Measurements from ENCODE around the gene PCBP1.

Gene PCBP1

DNA sequence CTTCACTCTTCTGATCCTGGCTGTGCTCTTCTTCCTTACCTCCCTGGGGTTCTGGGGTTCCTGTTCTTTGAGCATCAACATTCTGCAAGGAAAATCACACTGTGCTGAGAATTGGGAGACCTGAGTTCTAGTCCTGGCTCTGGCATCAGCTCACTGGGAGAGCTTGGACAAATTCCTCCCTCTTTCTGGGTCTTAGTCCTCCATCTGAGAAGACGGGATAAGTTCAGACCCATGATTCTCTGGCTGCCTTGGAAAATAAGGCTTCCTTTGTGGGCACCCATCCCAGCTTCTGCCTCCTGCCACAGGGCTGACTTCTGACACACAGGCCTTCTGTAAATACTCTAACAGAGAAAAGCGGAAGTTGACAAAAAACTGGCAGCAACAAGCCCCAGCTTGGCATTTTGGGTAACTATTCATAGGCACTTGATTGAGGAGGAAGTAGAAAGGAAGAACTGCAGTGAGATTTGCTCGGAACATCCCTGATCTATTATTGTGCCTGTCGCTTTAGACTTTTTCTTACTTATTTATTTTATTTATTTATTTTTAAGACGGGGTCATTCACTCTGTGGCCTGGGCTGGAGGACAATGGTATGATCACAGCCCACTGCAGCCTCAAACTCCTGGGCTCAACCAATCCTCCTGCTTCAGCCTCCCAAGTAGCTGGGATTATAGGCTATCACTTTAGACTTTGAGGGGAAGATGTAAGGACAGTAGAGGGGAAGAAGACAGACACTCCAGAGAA, 7.9 kb downstream of the PCBP1 start:
- Histone ChIP-seq H3K9me3 (ENCODE audit: control insufficient read depth, insufficient read depth, low read length) (no peaks in the 10 kb centered on the region), H3K4me2 (ENCODE audit: low read length) (peak overlapping the region; percentile 57), H4K20me1 (ENCODE audit: control insufficient read depth, insufficient read depth, low read depth, low read length) (no peaks in the 10 kb centered on the region), H3K9me2 (replicated peaks; ENCODE audit: control insufficient read depth, low read length) (no peaks in the 10 kb centered on the region), H3K4me1 (ENCODE audit: control insufficient read depth, low read length) (peaks cover 49% of the 10 kb centered on the region), H3K4me3 (ENCODE audit: low read length) (peak overlapping the region; percentile 42), H3F3A (ENCODE audit: control insufficient read depth, insufficient read depth) (peaks cover 37% of the 10 kb centered on the region), H3K79me2 (ENCODE audit: control insufficient read depth, low read length) (peaks cover under 1% of the 10 kb centered on the region; the same call in 1 of the 2 replicates), H3K27me3 (ENCODE audit: control insufficient read depth, low read length) (no peaks in the 10 kb centered on the region), H3K36me3 (ENCODE audit: control insufficient read depth, low read length) (peaks cover 4% of the 10 kb centered on the region), H3K27ac (ENCODE audit: low read depth, low read length) (peak overlapping the region; percentile 48)
- TF ChIP-seq, protein P1, sequence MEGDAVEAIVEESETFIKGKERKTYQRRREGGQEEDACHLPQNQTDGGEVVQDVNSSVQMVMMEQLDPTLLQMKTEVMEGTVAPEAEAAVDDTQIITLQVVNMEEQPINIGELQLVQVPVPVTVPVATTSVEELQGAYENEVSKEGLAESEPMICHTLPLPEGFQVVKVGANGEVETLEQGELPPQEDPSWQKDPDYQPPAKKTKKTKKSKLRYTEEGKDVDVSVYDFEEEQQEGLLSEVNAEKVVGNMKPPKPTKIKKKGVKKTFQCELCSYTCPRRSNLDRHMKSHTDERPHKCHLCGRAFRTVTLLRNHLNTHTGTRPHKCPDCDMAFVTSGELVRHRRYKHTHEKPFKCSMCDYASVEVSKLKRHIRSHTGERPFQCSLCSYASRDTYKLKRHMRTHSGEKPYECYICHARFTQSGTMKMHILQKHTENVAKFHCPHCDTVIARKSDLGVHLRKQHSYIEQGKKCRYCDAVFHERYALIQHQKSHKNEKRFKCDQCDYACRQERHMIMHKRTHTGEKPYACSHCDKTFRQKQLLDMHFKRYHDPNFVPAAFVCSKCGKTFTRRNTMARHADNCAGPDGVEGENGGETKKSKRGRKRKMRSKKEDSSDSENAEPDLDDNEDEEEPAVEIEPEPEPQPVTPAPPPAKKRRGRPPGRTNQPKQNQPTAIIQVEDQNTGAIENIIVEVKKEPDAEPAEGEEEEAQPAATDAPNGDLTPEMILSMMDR (IDR thresholded peaks at IDR 0.05; ENCODE audit: low read depth, low read length, poor library complexity, severe bottlenecking) = no peak
- no peak for TF ChIP-seq EZH2phosphoT487 (IDR thresholded peaks at IDR 0.05; ENCODE audit: borderline replicate concordance, low read length)

DNA sequence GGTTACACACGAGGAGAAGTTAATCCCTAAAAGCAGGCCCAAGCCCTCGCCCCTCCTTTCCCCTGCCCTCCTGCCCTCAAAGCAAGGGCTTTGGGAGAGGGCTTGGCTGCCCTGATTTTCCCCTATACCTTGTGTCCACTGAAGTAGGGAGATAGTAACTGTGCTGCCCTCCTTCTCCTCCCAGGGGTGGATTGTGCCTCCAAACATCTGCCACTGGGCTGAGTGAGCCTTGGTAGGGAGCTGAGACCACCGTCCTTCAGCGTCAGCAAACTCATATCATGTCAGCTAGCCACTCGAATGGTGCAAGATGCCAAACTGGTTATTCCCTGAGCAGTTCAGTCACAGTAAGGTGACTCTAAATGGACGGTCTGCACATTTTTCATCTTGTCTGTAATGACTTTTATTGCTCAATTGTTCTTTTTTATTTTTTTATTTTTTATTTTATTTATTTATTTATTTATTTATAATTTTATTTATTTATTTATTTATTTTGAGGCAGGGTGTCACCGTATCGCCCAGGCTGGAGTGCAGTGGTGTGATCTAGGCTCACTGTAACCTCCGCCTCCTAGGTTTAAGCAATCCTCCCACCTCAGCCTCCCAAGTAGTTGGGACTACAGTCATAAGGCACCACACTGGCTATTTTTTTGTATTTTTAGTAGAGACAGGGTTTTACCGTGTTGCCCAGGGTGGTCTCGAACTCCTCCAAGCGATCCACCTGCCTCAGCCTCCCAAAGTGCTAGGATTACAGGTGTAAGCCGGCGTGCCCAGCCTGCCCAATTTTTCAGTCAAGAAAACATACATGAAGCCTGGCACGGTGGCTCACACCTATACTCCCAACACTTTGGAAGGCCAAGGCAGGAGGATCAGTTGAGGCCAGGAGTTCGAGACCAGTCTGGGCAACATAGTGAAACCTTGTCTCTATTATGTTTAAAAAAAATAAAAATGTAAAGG, 8.7 kb downstream of the PCBP1 start:
- no peaks in the 10 kb centered on the region for H3K36me3 ChIP-seq (ENCODE audit: control insufficient read depth, low read length)
- H3K27ac ChIP-seq (ENCODE audit: low read depth, low read length) = peak overlapping the region; percentile 48
- H3K9me2 ChIP-seq (replicated peaks; ENCODE audit: control insufficient read depth, low read length) = no peaks in the 10 kb centered on the region
- peaks cover 41% of the 10 kb centered on the region for H3K4me1 ChIP-seq (ENCODE audit: control insufficient read depth, low read length)
- TF ChIP-seq EZH2phosphoT487 (IDR thresholded peaks at IDR 0.05; ENCODE audit: borderline replicate concordance, low read length) = no peak
- TF ChIP-seq, protein P1 (IDR thresholded peaks at IDR 0.05; ENCODE audit: low read depth, low read length, poor library complexity, severe bottlenecking) = no peak
- peak overlapping the region; percentile 57 for H3K4me2 ChIP-seq (ENCODE audit: low read length)
- no peaks in the 10 kb centered on the region for H3K27me3 ChIP-seq (ENCODE audit: control insufficient read depth, low read length)
- H3F3A ChIP-seq (ENCODE audit: control insufficient read depth, insufficient read depth) = peaks cover 31% of the 10 kb centered on the region
- no peaks in the 10 kb centered on the region for H4K20me1 ChIP-seq (ENCODE audit: control insufficient read depth, insufficient read depth, low read depth, low read length)
- H3K4me3 ChIP-seq (ENCODE audit: low read length) = peak overlapping the region; percentile 19; the same call in 1 of the 2 replicates
- no peaks in the 10 kb centered on the region for H3K79me2 ChIP-seq (ENCODE audit: control insufficient read depth, low read length)
- H3K9me3 ChIP-seq (ENCODE audit: control insufficient read depth, insufficient read depth, low read length) = no peaks in the 10 kb centered on the region

DNA sequence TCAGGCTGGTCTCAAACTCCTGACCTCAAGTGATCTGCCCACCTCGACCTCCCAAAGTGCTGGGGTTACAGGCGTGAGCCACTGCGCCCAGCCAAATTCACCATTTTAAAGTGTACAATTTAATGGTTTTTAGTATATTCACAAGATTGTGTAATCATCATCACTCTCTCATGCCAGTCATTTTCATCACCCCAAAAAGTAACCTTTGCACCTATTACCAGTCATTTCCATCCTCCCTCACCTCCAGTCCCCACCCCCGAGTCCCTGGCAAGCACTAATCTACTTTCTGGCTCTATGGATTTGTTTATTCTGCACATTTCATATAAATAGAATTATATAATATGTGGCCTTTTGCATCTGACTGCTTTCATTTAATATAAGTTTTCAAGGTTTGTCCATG, 10.8 kb downstream of the PCBP1 start:
- H3K9me2 ChIP-seq (replicated peaks; ENCODE audit: control insufficient read depth, low read length) = no peaks in the 10 kb centered on the region
- H3K4me1 ChIP-seq (ENCODE audit: control insufficient read depth, low read length) = peaks cover 39% of the 10 kb centered on the region
- no peaks in the 10 kb centered on the region for H3K27me3 ChIP-seq (ENCODE audit: control insufficient read depth, low read length)
- no peaks in the 10 kb centered on the region for H3K9me3 ChIP-seq (ENCODE audit: control insufficient read depth, insufficient read depth, low read length)
- H3K4me2 ChIP-seq (ENCODE audit: low read length) = no peak overlapping the region
- no peak overlapping the region for H3K27ac ChIP-seq (ENCODE audit: low read depth, low read length)
- H3K79me2 ChIP-seq (ENCODE audit: control insufficient read depth, low read length) = no peaks in the 10 kb centered on the region
- H4K20me1 ChIP-seq (ENCODE audit: control insufficient read depth, insufficient read depth, low read depth, low read length) = no peaks in the 10 kb centered on the region
- no peaks in the 10 kb centered on the region for H3K36me3 ChIP-seq (ENCODE audit: control insufficient read depth, low read length)
- H3F3A ChIP-seq (ENCODE audit: control insufficient read depth, insufficient read depth) = peaks cover 23% of the 10 kb centered on the region
- TF ChIP-seq, protein P1 (IDR thresholded peaks at IDR 0.05; ENCODE audit: low read depth, low read length, poor library complexity, severe bottlenecking) = no peak
- no peak for TF ChIP-seq EZH2phosphoT487 (IDR thresholded peaks at IDR 0.05; ENCODE audit: borderline replicate concordance, low read length)
- no peak overlapping the region for H3K4me3 ChIP-seq (ENCODE audit: low read length)

All from DOHH2 (cell line).